Right lobe of liver (tissue), 4 donors: ENCODE measurements around the gene JAZF1.

Source experiments
- CTCF ChIP-seq, 4 donors: fragments of 200-600 bp in 3 of 4; fragments of 450-650 bp in 1 of 4; IDR thresholded peaks; one replicate each; pipeline versions ENCODE4 v1.5.1 to v1.8.0; 2016 to 2022; ENCODE audit warnings: antibody characterized with exemption in 4 of 4, mild to moderate bottlenecking in 2 of 4
- POLR2A ChIP-seq: fragments of 450-650 bp; IDR thresholded peaks from one replicate; pipeline ENCODE4 v1.6.1; 2017; ENCODE audit warnings: antibody characterized with exemption, mild to moderate bottlenecking
- donor health status: DM: no; HTN: no; CAD: no.
- donor health status: DM: no; HTN: no; CAD: no.
- donor health status: DM: no; HTN: yes; CAD: no.

- no peak for TF ChIP-seq CTCF (IDR thresholded peaks at IDR 0.05)
- TF ChIP-seq POLR2A: no peak
These were observed 72.6 kb downstream of the JAZF1 start for GRCh38 chr7:28107960-28108359.
